H1 (cell line): ENCODE measurements around the gene CTDNEP1. TPM values are rescaled to one million over a fixed set of nuclear protein-coding genes. Genes with fewer than 3 reads are reported as not detected.

ENCODE experiments used
- CTCF ChIA-PET: fragments of 300-600 bp; sonication (Branson Sonifier 250); formaldehyde crosslinking; loops from one replicate; lab custom pipeline; 2021; ENCODE audit not compliant: partially characterized antibody; lab: Charles Lee
- POLR2A ChIA-PET: fragments of 300-600 bp; sonication (Branson Sonifier 250); formaldehyde crosslinking; loops from one replicate; lab custom pipeline; 2021; ENCODE audit warnings: inconsistent platforms; ENCODE audit not compliant: partially characterized antibody; lab: Charles Lee
- DNase-seq, 2 experiments: peaks; one replicate each; pipeline versions ENCODE4 v3.0.0 to v3.0.0-alpha.2; 2010 to 2022; ENCODE audit warnings: low spot score in 2 of 2, low read depth in 1 of 2, mixed read lengths in 1 of 2
- FAIRE-seq: peaks from 2 replicates; lab custom pipeline; 2011; peaks lifted over from hg19 to GRCh38; lab: Jason Lieb, UNC
- H2AFZ ChIP-seq: 2 replicates; pipeline ENCODE4 v1.8.1; 2012; ENCODE audit warnings: low read length, inconsistent platforms
- H2AK5ac ChIP-seq: 2 replicates; pipeline ENCODE4 v1.6.1; 2013; ENCODE audit warnings: low read depth, low read length
- H2BK120ac ChIP-seq: replicated peaks from 2 replicates; pipeline ENCODE3; 2013; ENCODE audit warnings: low read depth, low read length, inconsistent platforms
- H2BK12ac ChIP-seq: 2 replicates; pipeline ENCODE4 v1.6.1; 2013; ENCODE audit warnings: low read depth, low read length
- H2BK15ac ChIP-seq: 2 replicates; pipeline ENCODE4 v1.6.1; 2013; ENCODE audit warnings: low read length
- H2BK20ac ChIP-seq: 2 replicates; pipeline ENCODE4 v1.6.1; 2013; ENCODE audit warnings: low read length
- H2BK5ac ChIP-seq: 2 replicates; pipeline ENCODE4 v1.6.1; 2013; ENCODE audit warnings: low read depth, low read length
- H3K14ac ChIP-seq: 2 replicates; pipeline ENCODE4 v1.6.1; 2013; ENCODE audit warnings: inconsistent platforms; ENCODE audit not compliant: insufficient read length
- H3K18ac ChIP-seq: 2 replicates; pipeline ENCODE4 v1.6.1; 2013; ENCODE audit warnings: low read length; ENCODE audit errors: extremely low read depth
- H3K23ac ChIP-seq: 2 replicates; pipeline ENCODE4 v1.6.1; 2013; ENCODE audit warnings: inconsistent platforms; ENCODE audit not compliant: insufficient read length
- H3K23me2 ChIP-seq: 2 replicates; pipeline ENCODE4 v1.6.1; 2013; ENCODE audit warnings: low read depth, low read length
- H3K27ac ChIP-seq: 2 replicates; pipeline ENCODE4 v1.6.1; 2011; ENCODE audit warnings: low read depth, low read length, inconsistent platforms
- H3K27me3 ChIP-seq, 4 experiments: replicated peaks in 1 of 4; 1 replicate in 1 of 4; 2 replicates in 3 of 4; pipeline versions ENCODE4 v1.6.1 to v1.8.1; 2011 to 2013; ENCODE audit warnings: low read length in 3 of 4, mild to moderate bottlenecking in 3 of 4, inconsistent platforms in 2 of 4, mixed read lengths in 2 of 4, moderate library complexity in 1 of 4; ENCODE audit not compliant: control insufficient read depth in 3 of 4, insufficient read depth in 3 of 4; ENCODE audit errors: extremely low read depth in 1 of 4
- H3K36me3 ChIP-seq, 4 experiments: 2 replicates each; pipeline versions ENCODE4 v1.6.1 to v1.8.1; 2011 to 2013; ENCODE audit warnings: mild to moderate bottlenecking in 4 of 4, low read length in 3 of 4, moderate library complexity in 2 of 4, control low read depth in 1 of 4, inconsistent platforms in 1 of 4; ENCODE audit not compliant: insufficient read depth in 4 of 4, control insufficient read depth in 2 of 4
- H3K4ac ChIP-seq: replicated peaks from 2 replicates; pipeline ENCODE3; 2013; ENCODE audit warnings: low read length, low read depth, mixed read lengths, inconsistent platforms; ENCODE audit not compliant: insufficient read length
- H3K4me1 ChIP-seq, 4 experiments: replicated peaks in 1 of 4; 1 replicate in 1 of 4; 2 replicates in 3 of 4; pipeline versions ENCODE4 v1.6.1 to v1.8.1; 2011 to 2013; ENCODE audit warnings: low read length in 3 of 4, inconsistent platforms in 2 of 4, mixed read lengths in 1 of 4; ENCODE audit not compliant: insufficient read depth in 4 of 4, control insufficient read depth in 3 of 4
- H3K4me2 ChIP-seq, 2 experiments: 2 replicates each; pipeline versions ENCODE4 v1.6.1 to v1.8.1; 2011 to 2013; ENCODE audit warnings: low read depth in 2 of 2, low read length in 2 of 2, control low read depth in 1 of 2, inconsistent platforms in 1 of 2, mild to moderate bottlenecking in 1 of 2; ENCODE audit not compliant: insufficient read depth in 1 of 2
- H3K4me3 ChIP-seq, 4 experiments: fragments of 200-600, 300-600 bp in 1 of 4; sonication (generic), shearing (Covaris generic), sonication (Bioruptor Twin) in 1 of 4; 2 replicates each; pipeline versions ENCODE4 v1.5.1 to v1.8.1; 2011 to 2016; ENCODE audit warnings: low read length in 4 of 4, low read depth in 3 of 4, control low read depth in 2 of 4, inconsistent platforms in 2 of 4, mild to moderate bottlenecking in 2 of 4, mixed read lengths in 1 of 4, moderate library complexity in 1 of 4; ENCODE audit not compliant: insufficient read depth in 2 of 4; ENCODE audit errors: extremely low read depth in 1 of 4
- H3K56ac ChIP-seq: replicated peaks from 2 replicates; pipeline ENCODE3; 2013; ENCODE audit warnings: low read depth, mild to moderate bottlenecking, mixed read lengths, low read length, inconsistent platforms; ENCODE audit not compliant: insufficient read length
- H3K79me1 ChIP-seq: 2 replicates; pipeline ENCODE4 v1.6.1; 2013; ENCODE audit warnings: low read depth, low read length, control low read depth
- H3K79me2 ChIP-seq, 2 experiments: 2 replicates each; pipeline versions ENCODE4 v1.6.1 to v1.8.1; 2012 to 2013; ENCODE audit warnings: low read length in 2 of 2, mild to moderate bottlenecking in 2 of 2, inconsistent platforms in 1 of 2; ENCODE audit not compliant: insufficient read depth in 2 of 2, control insufficient read depth in 1 of 2
- H3K9ac ChIP-seq, 4 experiments: replicated peaks in 1 of 4; 1 replicate in 1 of 4; 2 replicates in 3 of 4; pipeline versions ENCODE4 v1.6.1 to v1.8.1; 2011 to 2013; ENCODE audit warnings: low read depth in 3 of 4, low read length in 3 of 4, control low read depth in 2 of 4, mild to moderate bottlenecking in 2 of 4, moderate library complexity in 2 of 4, inconsistent platforms in 1 of 4; ENCODE audit errors: extremely low read depth in 1 of 4
- H3K9me3 ChIP-seq, 2 experiments: 2 replicates each; pipeline versions ENCODE4 v1.6.1 to v1.8.1; 2012 to 2013; ENCODE audit warnings: mild to moderate bottlenecking in 2 of 2, moderate library complexity in 2 of 2, control low read depth in 1 of 2, inconsistent platforms in 1 of 2, low read depth in 1 of 2, low read length in 1 of 2, mixed read lengths in 1 of 2; ENCODE audit not compliant: insufficient read depth in 2 of 2
- H4K20me1 ChIP-seq, 2 experiments: replicated peaks in 1 of 2; 2 replicates each; pipeline versions ENCODE3 to v1.8.1; 2011 to 2013; ENCODE audit warnings: inconsistent platforms in 2 of 2, low read length in 2 of 2, mild to moderate bottlenecking in 1 of 2; ENCODE audit not compliant: insufficient read depth in 2 of 2, control insufficient read depth in 1 of 2
- H4K5ac ChIP-seq: 2 replicates; pipeline ENCODE4 v1.6.1; 2013; ENCODE audit warnings: low read length, low read depth, mixed read lengths, inconsistent platforms; ENCODE audit not compliant: insufficient read length
- H4K8ac ChIP-seq: 2 replicates; pipeline ENCODE4 v1.8.0; 2013; ENCODE audit warnings: mild to moderate bottlenecking, moderate library complexity, low read length, inconsistent platforms; ENCODE audit not compliant: insufficient read depth; ENCODE audit errors: extremely low read depth
- H4K91ac ChIP-seq: replicated peaks from 2 replicates; pipeline ENCODE3; 2013; ENCODE audit warnings: low read length, mixed read lengths, inconsistent platforms; ENCODE audit not compliant: insufficient read length
- CEBPB ChIP-seq: IDR thresholded peaks from 2 replicates; pipeline ENCODE4 v1.6.1; 2012; ENCODE audit warnings: low read depth, low read length
- PHF8 ChIP-seq: fragments of 200-600 bp; sonication (generic); conservative IDR thresholded peaks from 2 replicates; pipeline ENCODE4 v1.7.1; 2012; ENCODE audit warnings: low read depth, mild to moderate bottlenecking, inconsistent platforms, low read length, moderate library complexity
- RFX5 ChIP-seq: IDR thresholded peaks from 2 replicates; pipeline ENCODE4 v1.6.1; 2011; ENCODE audit warnings: low read depth, low read length, improper control_type of control experiment, borderline replicate concordance
- RNF2 ChIP-seq: fragments of 200-900, 300-1000 bp; sonication (generic); IDR thresholded peaks from 2 replicates; pipeline ENCODE4 v1.7.1; 2016; ENCODE audit warnings: borderline replicate concordance, low read depth, mild to moderate bottlenecking, antibody characterized with exemption, low read length; ENCODE audit not compliant: poor library complexity, severe bottlenecking; ENCODE audit errors: missing control alignments
- SAP30 ChIP-seq: fragments of 300-600 bp; sonication (generic); IDR thresholded peaks from 2 replicates; pipeline ENCODE4 v1.7.1; 2012; ENCODE audit warnings: low read length, moderate library complexity, mild to moderate bottlenecking, inconsistent platforms; ENCODE audit not compliant: insufficient read depth, insufficient replicate concordance
- SP4 ChIP-seq: IDR thresholded peaks from 2 replicates; pipeline ENCODE4 v1.6.1; 2012; ENCODE audit warnings: low read length, inconsistent platforms
- ZNF274 ChIP-seq: IDR thresholded peaks from 2 replicates; pipeline ENCODE4 v1.7.0; 2012; ENCODE audit warnings: low read length, borderline replicate concordance; ENCODE audit errors: extremely low read depth
- WGBS, 2 experiments: shearing (Covaris generic) in 1 of 2; methylation state at CpG; one replicate each; pipeline versions ENCODE4 v1.1.6 to v1.1.7; 2013 to 2015; ENCODE audit warnings: low lambda C conversion rate in 2 of 2, mixed read lengths in 2 of 2, inconsistent platforms in 1 of 2, low coverage in 1 of 2, missing lambda C conversion rate in 1 of 2; ENCODE audit not compliant: insufficient replicate concordance in 2 of 2, insufficient coverage in 1 of 2, insufficient read length in 1 of 2; ENCODE audit errors: extremely low coverage in 1 of 2, missing lambda C conversion rate in 1 of 2; 5-methylcytosine and 5-hydroxymethylcytosine counted together
- polyA plus RNA-seq, 7 experiments: library from polyadenylated mRNA; depleted of rRNA in 3 of 7; stranded (reverse) in 5 of 7; unstranded in 2 of 7; fragments of >200 nt in 5 of 7; fragments of 200-250 nt in 2 of 7; gene quantifications; 1 replicate in 5 of 7; 2 replicates in 1 of 7; 4 replicates in 1 of 7; pipeline versions ENCODE4 v1.2.1 to v1.2.3, GENCODE V29; 2011 to 2013; ENCODE audit warnings: missing spikeins in 2 of 7, mixed read lengths in 2 of 7
- total RNA-seq: library from RNA; stranded (reverse); fragmentation: NEBNext Ultra II Directional; extraction: Animal tissue kit (Norgen Biotek cat#: 25700); gene quantifications from 2 replicates; pipeline ENCODE4 v1.2.1, GENCODE V29; 2021

Gene CTDNEP1
- total and polyA plus RNA-seq, 2 of the 8 experiments (the other 6 are each of a cell fraction or from before 2014, with no cell fraction given): 114 to 123 TPM

DNA sequence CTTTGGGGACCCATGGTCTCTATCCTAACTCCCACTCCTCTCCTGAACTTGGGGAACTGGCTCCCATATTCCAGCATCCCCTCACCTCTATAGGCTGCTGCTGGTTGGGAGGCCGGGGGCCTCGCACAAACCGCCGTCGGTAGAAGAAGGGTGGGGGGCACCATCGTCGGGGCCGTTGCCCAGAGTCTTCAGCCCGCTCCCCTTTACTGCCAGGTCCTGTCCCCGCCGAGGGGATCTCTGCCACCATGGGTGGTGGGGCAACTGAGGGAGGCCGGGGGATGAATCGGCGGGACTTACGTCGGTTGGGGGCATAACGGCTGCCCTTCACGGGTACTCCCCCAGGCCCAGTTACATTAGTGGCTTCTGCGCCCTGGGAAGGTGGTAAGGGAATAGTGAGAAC, 38.6 kb upstream of the CTDNEP1 start:
- H2AK5ac ChIP-seq: no peak overlapping the region
- no peak overlapping the region for H4K91ac ChIP-seq
- H3K56ac ChIP-seq: no peak overlapping the region
- no peak overlapping the region for H3K9ac ChIP-seq
- no peaks in the 10 kb centered on the region for H3K79me2 ChIP-seq
- no peak overlapping the region for H3K14ac ChIP-seq
- peaks cover 2% of the 10 kb centered on the region; the same call in 1 of the 2 replicates for H3K23me2 ChIP-seq
- no peak overlapping the region for H3K23ac ChIP-seq
- WGBS, 2 experiments: 93% methylated on average over 16 of the region's 19 CpGs; no CpG with 5 or more reads in 1 of the 2 experiments
- H3K4me1 ChIP-seq: peaks cover 0 to 11% (median 7%) of the 10 kb centered on the region in 4 experiments; a peak in 6 of 7 replicates
- no peak overlapping the region for H3K4me3 ChIP-seq
- no peak overlapping the region for H4K8ac ChIP-seq
- H3K27ac ChIP-seq: no peak overlapping the region
- no peak overlapping the region for H2AFZ ChIP-seq
- no peaks in the 10 kb centered on the region; a peak in 2 of 7 replicates for H3K27me3 ChIP-seq
- peaks cover 0 to 6% (median 1%) of the 10 kb centered on the region in 4 experiments; a peak in 2 of 8 replicates for H3K36me3 ChIP-seq
- no peak overlapping the region for H2BK120ac ChIP-seq
- H2BK12ac ChIP-seq: no peak overlapping the region
- no peak overlapping the region for H3K18ac ChIP-seq
- peaks cover 2% of the 10 kb centered on the region; the same call in 1 of the 2 replicates for H3K79me1 ChIP-seq
- no peak overlapping the region for H2BK20ac ChIP-seq
- peaks cover 0 to 9% of the 10 kb centered on the region in 2 experiments for H4K20me1 ChIP-seq
- no peaks in the 10 kb centered on the region for H3K9me3 ChIP-seq
- H2BK5ac ChIP-seq: no peak overlapping the region
- CTCF ChIA-PET: interaction anchor here (1.2 to 5.7 kb wide), 3 partner anchors 8 to 66 kb away, joined by 3 to 46 read pairs (median 5); partner anchors contain the start of gene SLC2A4
- no peak overlapping the region for H3K4ac ChIP-seq
- H3K4me2 ChIP-seq: no peak overlapping the region
- FAIRE-seq (no peak), DNase-seq (no peak)
- H2BK15ac ChIP-seq: no peak overlapping the region
- no peak overlapping the region for H4K5ac ChIP-seq
- POLR2A ChIA-PET: interaction anchor here (1.0 to 6.7 kb wide), 8 partner anchors 8 to 48 kb away, joined by 3 to 94 read pairs (median 19); partner anchors contain the start of genes CLDN7, CTDNEP1, ELP5 and GABARAP
- TF ChIP-seq SAP30 (no peak), RNF2 (no peak), SP4 (no peak), PHF8 (no peak), CEBPB (no peak), ZNF274 (no peak), RFX5 (no peak)
